Measurements from ENCODE around the gene BMAL1. TPM values are rescaled to one million over a fixed set of nuclear protein-coding genes. Genes with fewer than 3 reads are reported as not detected.

The BMAL1 gene
- total RNA-seq, 1 donor from 2014 or later: 21.1 TPM

DNA sequence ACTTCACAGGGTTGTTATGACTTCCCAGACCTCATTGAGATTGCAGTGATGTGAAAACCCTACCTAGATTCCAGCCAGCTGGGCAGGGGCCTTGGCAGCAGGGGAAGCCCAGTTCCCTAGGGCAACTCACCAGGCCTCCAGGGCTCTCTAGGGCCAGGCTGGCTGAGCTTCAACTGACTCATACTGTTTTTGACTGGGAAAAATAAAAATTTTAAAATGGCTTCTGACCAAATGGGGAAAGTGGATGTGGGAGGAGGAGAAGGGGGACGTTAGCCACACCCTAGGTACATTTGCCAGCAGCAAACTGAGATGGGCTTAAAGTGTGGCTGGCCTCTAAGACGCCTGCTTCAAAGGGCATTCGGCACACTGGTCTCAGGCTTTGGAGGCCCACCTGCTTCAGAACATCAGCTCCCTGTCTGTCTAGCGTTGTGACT lies 39.0 kb downstream of the BMAL1 start:
- intact Hi-C loops (cut with micrococcal nuclease): no loop called here
- H3K36me3 Mint-ChIP-seq (ENCODE audit: low read depth): peaks cover 9% of the 10 kb centered on the region
- H3K27me3 Mint-ChIP-seq (ENCODE audit: low read depth): no peaks in the 10 kb centered on the region
- no peaks in the 10 kb centered on the region for H3K9me3 Mint-ChIP-seq
- no peak for DNase-seq (ENCODE audit: low spot score)
- no peak overlapping the region for H3K27ac Mint-ChIP-seq
- H3K4me1 Mint-ChIP-seq (ENCODE audit: low read depth): peaks cover 29% of the 10 kb centered on the region
- no peak overlapping the region for H3K4me3 Mint-ChIP-seq (ENCODE audit: low read depth)

DNA sequence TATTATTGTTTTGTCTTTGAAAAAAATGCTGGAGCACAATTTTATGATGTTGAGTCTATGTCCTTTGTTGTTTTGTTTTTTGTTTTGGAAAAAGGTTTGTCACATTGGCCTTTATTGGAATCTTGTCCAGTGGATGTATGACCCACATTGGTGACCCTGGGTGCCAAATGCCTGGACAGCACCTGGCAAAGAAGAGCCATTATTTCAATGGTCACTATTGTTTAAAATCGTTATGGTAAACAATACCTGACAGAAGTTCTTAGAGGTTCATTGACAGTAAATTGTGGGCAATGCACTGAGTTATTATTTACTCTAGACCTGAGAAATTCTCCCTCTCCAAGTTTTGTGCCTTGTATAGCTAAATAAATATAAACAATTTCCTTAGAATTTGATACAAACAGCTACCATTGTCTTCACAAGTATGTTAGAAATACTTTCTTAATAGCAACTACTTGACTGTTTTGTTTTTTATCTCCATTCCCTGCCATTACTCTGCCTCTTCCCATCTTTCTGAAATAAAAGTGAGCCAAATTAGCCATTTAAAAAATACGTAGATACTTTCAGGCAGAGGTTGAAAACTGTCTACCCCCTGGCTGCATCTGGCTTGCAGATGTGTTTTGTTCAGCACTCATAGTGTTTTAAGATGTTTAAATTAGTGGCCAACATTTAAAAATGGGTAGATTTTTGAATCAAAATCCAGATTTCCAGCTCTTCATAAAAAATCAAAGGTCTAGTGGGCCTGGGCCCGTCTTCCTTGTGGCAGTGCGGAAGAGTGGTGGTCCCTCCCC lies 39.9 kb downstream of the BMAL1 start:
- no peaks in the 10 kb centered on the region for H3K27me3 Mint-ChIP-seq (ENCODE audit: low read depth)
- no peak for DNase-seq (ENCODE audit: low spot score)
- intact Hi-C loops (cut with micrococcal nuclease): loop anchor here (2.0 kb wide), 1 partner anchor 15 kb away; no protein-coding TSS in a partner anchor
- H3K27ac Mint-ChIP-seq: no peak overlapping the region
- no peaks in the 10 kb centered on the region for H3K9me3 Mint-ChIP-seq
- no peak overlapping the region for H3K4me3 Mint-ChIP-seq (ENCODE audit: low read depth)
- peaks cover 5% of the 10 kb centered on the region for H3K36me3 Mint-ChIP-seq (ENCODE audit: low read depth)
- H3K4me1 Mint-ChIP-seq (ENCODE audit: low read depth): peaks cover 27% of the 10 kb centered on the region

DNA sequence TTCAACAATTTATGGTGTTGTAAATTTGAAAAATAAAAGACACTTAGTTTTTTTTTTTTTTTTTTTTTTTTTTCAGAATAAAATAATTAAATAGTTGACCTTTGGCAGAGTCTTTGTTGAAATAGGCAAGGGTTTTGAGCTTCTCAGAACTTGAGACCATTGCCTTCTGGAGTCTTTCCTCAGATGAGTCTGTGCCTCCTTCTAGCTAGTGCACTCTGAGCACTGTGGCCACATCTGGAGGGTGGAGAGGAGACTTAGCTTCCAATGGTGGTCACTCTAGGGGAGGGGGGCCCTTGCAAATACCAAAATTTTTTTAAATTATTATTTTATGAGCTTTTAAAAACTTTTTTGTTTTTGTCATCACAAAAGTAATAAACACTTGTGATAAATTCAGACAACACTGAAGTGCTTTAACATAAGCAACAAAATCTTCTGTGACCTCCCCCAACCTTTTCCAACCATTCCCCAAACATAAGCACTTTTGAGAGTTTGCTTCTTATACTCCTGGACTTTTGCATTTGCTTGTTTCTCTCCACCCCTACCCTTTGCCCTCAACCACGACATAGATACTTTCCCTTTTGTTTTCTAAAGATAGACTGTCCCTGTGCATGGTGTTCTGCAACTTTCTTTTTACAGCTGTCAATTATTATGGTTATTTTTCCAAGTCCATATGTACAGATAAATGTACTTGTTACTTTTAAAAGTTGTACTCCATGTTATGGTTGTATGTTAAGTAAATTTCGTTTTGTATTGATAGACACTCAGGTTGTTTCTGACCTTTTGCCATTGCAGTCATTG lies 41.1 kb downstream of the BMAL1 start:
- Mint-ChIP-seq H3K4me3 (ENCODE audit: low read depth) (peak overlapping the region; percentile 27), H3K27ac (peak overlapping the region; percentile 55), H3K4me1 (ENCODE audit: low read depth) (peaks cover 22% of the 10 kb centered on the region), H3K9me3 (no peaks in the 10 kb centered on the region), H3K36me3 (ENCODE audit: low read depth) (no peaks in the 10 kb centered on the region), H3K27me3 (ENCODE audit: low read depth) (no peaks in the 10 kb centered on the region)
- intact Hi-C loops (cut with micrococcal nuclease): loop anchor here (1.0 to 2.0 kb wide), 2 partner anchors 14 to 30 kb away; no protein-coding TSS in a partner anchor
- DNase-seq (ENCODE audit: low spot score): no peak

DNA sequence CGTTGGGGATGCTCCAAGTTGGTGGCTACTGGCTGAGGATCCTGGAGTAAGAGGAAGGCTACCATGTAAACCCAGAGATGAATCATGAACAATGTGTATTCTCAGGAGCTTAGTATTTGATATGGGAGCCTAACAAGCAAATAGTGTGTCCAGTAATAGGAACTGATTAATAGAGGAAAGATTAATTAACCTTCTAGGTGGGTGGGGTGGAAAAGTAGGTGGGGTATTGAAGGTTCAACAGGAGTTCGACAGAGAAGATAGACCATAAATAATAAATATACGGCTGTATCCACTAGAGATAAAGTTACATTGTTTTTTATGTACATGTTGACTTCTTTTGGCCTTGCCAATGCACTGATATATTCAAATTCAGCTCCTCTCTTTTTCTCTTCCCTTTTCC lies 43.1 kb downstream of the BMAL1 start:
- H3K4me1 Mint-ChIP-seq (ENCODE audit: low read depth): peaks cover 27% of the 10 kb centered on the region
- no peaks in the 10 kb centered on the region for H3K36me3 Mint-ChIP-seq (ENCODE audit: low read depth)
- intact Hi-C loops (cut with micrococcal nuclease): no loop called here

DNA sequence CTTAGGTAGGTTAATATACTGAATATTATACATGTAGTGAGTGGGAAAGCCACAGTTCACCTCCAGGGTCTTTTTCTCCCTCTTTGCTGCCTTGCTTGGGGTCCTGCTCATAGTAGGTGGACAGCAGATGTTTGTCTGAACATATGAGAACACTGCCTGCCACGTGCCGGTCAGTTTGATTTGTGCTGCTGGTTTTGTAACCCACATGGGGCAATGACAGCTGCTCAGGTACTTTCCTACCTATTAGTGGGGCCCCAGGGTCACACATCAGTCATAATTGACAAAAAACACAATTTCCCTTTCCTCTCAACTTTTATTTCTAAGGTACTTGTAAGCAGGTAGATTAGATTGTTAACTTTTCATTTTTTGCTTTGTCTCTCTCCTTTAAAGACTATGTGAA lies 43.8 kb downstream of the BMAL1 start:
- Mint-ChIP-seq H3K9me3 (no peaks in the 10 kb centered on the region), H3K4me1 (ENCODE audit: low read depth) (peaks cover 25% of the 10 kb centered on the region), H3K27ac (no peak overlapping the region), H3K27me3 (ENCODE audit: low read depth) (no peaks in the 10 kb centered on the region), H3K36me3 (ENCODE audit: low read depth) (no peaks in the 10 kb centered on the region), H3K4me3 (ENCODE audit: low read depth) (no peak overlapping the region)
- intact Hi-C loops (cut with micrococcal nuclease): no loop called here
- no peak for DNase-seq (ENCODE audit: low spot score)

More for the DNA sequence above, 43.1 kb downstream of the BMAL1 start:
- no peaks in the 10 kb centered on the region for H3K27me3 Mint-ChIP-seq (ENCODE audit: low read depth)
- no peak for DNase-seq (ENCODE audit: low spot score)
- no peak overlapping the region for H3K4me3 Mint-ChIP-seq (ENCODE audit: low read depth)
- peak overlapping the region; percentile 7 for H3K27ac Mint-ChIP-seq
- no peaks in the 10 kb centered on the region for H3K9me3 Mint-ChIP-seq

DNA sequence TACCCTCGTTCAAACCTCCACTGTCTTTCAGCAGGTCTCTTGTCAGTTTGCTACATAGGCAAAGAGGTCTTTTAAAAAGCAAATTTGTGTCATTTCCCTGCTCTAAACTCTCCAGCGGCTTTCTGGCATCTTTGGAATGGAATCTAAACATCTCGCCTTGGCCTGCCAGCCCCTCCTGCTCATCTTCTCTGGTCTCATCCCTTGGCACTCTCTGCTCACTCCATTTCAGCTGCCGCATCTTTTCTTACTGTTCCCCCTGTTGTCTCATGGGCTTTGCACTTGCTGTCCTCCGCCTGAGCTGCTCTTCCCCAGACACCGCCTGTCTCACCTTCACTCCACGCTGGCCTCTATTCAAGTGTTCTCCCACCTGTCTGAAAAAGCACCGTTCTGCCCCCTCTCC lies 46.6 kb downstream of the BMAL1 start:
- Mint-ChIP-seq H3K36me3 (ENCODE audit: low read depth) (no peaks in the 10 kb centered on the region), H3K27ac (no peak overlapping the region), H3K4me3 (ENCODE audit: low read depth) (no peak overlapping the region), H3K9me3 (no peaks in the 10 kb centered on the region), H3K4me1 (ENCODE audit: low read depth) (peaks cover 13% of the 10 kb centered on the region), H3K27me3 (ENCODE audit: low read depth) (no peaks in the 10 kb centered on the region)
- intact Hi-C loops (cut with micrococcal nuclease): no loop called here
- DNase-seq (ENCODE audit: low spot score): no peak

DNA sequence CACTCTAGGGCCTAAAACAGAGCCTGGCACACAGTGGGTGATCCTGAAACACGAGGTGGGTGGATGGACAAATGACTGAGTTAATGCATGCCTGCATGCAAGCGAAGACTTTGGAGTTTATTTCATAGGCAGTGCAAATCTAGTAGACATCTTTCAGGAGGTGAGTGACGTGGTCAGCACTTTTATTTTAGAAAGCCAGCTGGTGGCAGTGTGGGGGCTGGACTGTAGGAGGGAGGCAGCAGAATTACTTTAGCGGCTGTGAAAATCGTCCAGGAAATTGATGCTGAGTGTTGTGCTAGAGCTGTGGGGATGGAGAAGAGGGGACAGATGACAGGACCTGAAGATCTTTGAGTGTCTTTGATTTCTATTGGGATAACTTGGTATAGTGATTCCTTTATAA lies 47.1 kb downstream of the BMAL1 start:
- no peak for DNase-seq (ENCODE audit: low spot score)
- intact Hi-C loops (cut with micrococcal nuclease): no loop called here
- Mint-ChIP-seq H3K4me1 (ENCODE audit: low read depth) (peaks cover 11% of the 10 kb centered on the region), H3K27me3 (ENCODE audit: low read depth) (no peaks in the 10 kb centered on the region), H3K9me3 (no peaks in the 10 kb centered on the region), H3K27ac (no peak overlapping the region), H3K4me3 (ENCODE audit: low read depth) (no peak overlapping the region), H3K36me3 (ENCODE audit: low read depth) (peaks cover 4% of the 10 kb centered on the region)

DNA sequence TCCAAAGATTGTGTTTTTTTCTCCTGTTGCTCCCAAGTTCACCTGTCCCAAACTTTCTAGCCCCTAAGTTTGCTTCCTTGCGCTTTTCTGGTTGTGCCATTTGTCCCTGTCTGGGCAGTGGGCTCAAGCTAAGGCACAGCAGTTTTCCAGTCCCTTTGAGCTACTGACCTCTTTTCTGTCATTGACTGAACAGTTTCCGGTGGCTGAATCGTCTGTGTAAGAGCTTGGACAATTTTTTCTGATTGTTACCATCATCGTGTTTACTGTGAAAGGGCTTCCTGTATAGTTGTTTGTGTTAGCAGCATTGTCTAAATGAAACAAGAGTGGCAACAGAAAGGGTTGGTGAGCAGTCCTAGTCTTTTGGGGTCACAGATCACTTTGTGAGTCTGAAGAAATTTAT lies 49.8 kb downstream of the BMAL1 start:
- peaks cover 8% of the 10 kb centered on the region for H3K4me1 Mint-ChIP-seq (ENCODE audit: low read depth)
- H3K4me3 Mint-ChIP-seq (ENCODE audit: low read depth): no peak overlapping the region
- no peaks in the 10 kb centered on the region for H3K9me3 Mint-ChIP-seq
- DNase-seq (ENCODE audit: low spot score): no peak
- intact Hi-C loops (cut with micrococcal nuclease): no loop called here
- H3K27me3 Mint-ChIP-seq (ENCODE audit: low read depth): no peaks in the 10 kb centered on the region
- H3K36me3 Mint-ChIP-seq (ENCODE audit: low read depth): peaks cover 4% of the 10 kb centered on the region
- H3K27ac Mint-ChIP-seq: no peak overlapping the region

DNA sequence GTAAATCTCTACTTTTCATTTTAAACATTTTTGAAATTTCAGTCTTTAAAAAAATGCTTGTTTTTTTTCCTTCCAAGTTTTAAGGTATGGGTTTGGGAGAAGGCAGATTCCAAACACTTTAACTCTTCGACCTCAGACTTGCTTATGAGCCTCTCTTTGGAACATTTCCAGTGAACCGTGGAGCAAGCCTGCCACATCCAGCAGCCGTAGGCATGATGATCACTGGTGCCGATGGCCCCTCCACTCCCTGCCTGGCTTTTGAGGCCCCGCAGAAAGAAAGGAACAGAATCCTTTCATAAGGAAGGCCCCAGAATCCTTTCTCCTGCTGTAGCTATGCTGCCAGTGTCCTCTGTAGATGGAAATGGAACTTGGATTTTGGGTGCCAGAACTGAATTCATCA lies 50.7 kb downstream of the BMAL1 start:
- H3K9me3 Mint-ChIP-seq: no peaks in the 10 kb centered on the region
- DNase-seq (ENCODE audit: low spot score): no peak
- peaks cover 10% of the 10 kb centered on the region for H3K4me1 Mint-ChIP-seq (ENCODE audit: low read depth)
- no peak overlapping the region for H3K4me3 Mint-ChIP-seq (ENCODE audit: low read depth)
- H3K36me3 Mint-ChIP-seq (ENCODE audit: low read depth): peaks cover 4% of the 10 kb centered on the region
- no peaks in the 10 kb centered on the region for H3K27me3 Mint-ChIP-seq (ENCODE audit: low read depth)
- no peak overlapping the region for H3K27ac Mint-ChIP-seq
- intact Hi-C loops (cut with micrococcal nuclease): no loop called here

DNA sequence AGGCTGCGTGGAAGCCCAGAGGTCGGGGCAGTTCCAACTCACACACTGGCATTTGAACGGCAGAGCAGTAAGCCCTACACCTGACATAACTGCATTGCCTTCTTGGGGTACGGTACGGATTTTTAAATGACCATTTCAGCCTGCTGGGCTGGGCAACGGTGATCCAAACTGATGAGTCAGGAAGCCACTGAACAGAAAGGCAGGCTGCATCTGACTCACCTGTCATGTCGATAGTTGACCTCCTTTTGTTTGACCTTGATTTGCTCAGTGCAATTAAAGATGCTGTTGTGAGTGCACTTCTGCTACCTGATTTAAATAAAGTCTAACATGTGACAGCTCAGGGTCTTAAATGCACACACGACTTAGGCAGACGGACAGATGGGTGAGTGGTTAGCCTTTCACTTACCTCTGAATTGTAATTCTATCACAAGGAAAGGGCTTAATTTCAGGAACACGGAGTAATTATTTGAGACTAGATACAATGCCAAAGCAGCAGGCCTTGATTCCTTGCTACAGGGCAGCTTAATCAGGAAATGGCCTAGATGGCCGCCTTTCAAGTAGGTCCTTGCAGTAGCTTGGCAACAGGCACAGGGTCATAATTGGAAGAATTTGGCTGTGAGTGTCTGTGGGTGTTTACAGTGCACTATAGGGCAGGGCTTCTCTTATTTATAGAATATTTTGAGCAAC lies 52.2 kb downstream of the BMAL1 start:
- Mint-ChIP-seq H3K9me3 (no peaks in the 10 kb centered on the region), H3K27me3 (ENCODE audit: low read depth) (no peaks in the 10 kb centered on the region), H3K27ac (no peak overlapping the region), H3K4me3 (ENCODE audit: low read depth) (no peak overlapping the region), H3K4me1 (ENCODE audit: low read depth) (peaks cover 14% of the 10 kb centered on the region), H3K36me3 (ENCODE audit: low read depth) (peaks cover 4% of the 10 kb centered on the region)
- intact Hi-C loops (cut with micrococcal nuclease): no loop called here
- DNase-seq (ENCODE audit: low spot score): no peak

DNA sequence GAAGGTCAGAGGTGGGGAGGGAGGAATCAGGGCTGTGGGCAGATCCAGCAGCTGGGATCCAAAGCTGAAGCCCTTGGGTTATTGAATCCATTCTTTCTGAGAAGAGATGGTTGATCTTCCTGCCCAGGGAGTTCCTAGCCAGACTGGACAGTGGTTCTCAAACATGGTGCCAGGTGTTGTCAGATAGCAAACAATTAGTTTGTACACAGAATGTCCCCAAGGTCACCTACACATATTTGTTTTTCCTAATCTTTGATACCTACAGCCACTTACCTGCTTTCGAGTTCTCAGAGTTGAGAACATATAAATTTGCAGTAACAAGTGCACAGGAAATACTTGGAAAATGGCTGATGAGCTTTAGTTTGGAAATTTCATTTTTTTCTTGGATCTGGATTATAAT lies 54.5 kb downstream of the BMAL1 start:
- DNase-seq (ENCODE audit: low spot score): no peak
- no peaks in the 10 kb centered on the region for H3K27me3 Mint-ChIP-seq (ENCODE audit: low read depth)
- H3K27ac Mint-ChIP-seq: no peak overlapping the region
- H3K36me3 Mint-ChIP-seq (ENCODE audit: low read depth): peaks cover 4% of the 10 kb centered on the region
- H3K4me3 Mint-ChIP-seq (ENCODE audit: low read depth): no peak overlapping the region
- peaks cover 20% of the 10 kb centered on the region for H3K4me1 Mint-ChIP-seq (ENCODE audit: low read depth)
- no peaks in the 10 kb centered on the region for H3K9me3 Mint-ChIP-seq
- intact Hi-C loops (cut with micrococcal nuclease): loop anchor here (2.0 kb wide), 1 partner anchor 13 kb away; no protein-coding TSS in a partner anchor

DNA sequence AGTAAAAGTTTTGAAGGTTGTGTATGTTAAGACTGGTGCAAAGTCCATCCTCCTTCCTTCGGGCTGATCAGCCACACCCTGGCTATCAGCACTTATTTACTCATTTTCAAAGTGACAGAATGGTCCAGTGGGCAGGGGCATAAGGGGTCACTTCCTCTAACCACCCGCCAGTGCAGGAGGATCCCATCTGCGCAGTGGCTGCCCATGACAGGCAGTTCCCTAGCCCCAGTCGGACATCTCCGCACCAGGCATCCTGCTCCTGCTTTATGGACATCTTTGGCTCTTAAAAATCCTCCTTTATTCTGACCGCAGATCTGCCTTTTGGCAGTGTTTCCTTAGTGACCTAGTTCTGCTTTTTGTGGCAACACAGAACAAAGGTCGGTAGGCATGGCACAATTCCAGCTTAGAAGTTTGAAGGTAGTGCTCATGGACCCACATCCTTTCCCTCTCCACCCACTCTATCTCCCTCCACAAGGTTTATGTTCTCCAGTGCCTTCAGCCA lies 55.9 kb downstream of the BMAL1 start:
- peaks cover 4% of the 10 kb centered on the region for H3K36me3 Mint-ChIP-seq (ENCODE audit: low read depth)
- no peaks in the 10 kb centered on the region for H3K9me3 Mint-ChIP-seq
- no peaks in the 10 kb centered on the region for H3K27me3 Mint-ChIP-seq (ENCODE audit: low read depth)
- no peak overlapping the region for H3K27ac Mint-ChIP-seq
- H3K4me1 Mint-ChIP-seq (ENCODE audit: low read depth): peaks cover 31% of the 10 kb centered on the region
- H3K4me3 Mint-ChIP-seq (ENCODE audit: low read depth): no peak overlapping the region
- intact Hi-C loops (cut with micrococcal nuclease): loop anchor here (2.0 kb wide), 1 partner anchor 15 kb away; no protein-coding TSS in a partner anchor
- no peak for DNase-seq (ENCODE audit: low spot score)

All from activated T-helper 2 cell treated with anti-CD3 and anti-CD28 coated beads, Interferon-gamma antibody, Interleukin-2, Interleukin-4, amounts not matched to agents 10 μg/mL and 5 μg/mL and 100 μg/mL, durations not matched to agents 14 hours and 24 hours and 36 hours (primary cell).